Naive B cell (primary cell): Measurements from ENCODE around the gene IGF2R. TPM values are rescaled to one million over a fixed set of nuclear protein-coding genes. Genes with fewer than 3 reads are reported as not detected.

Experiments
- ATAC-seq, 2 donors: fragments of 150-1000 bp; cut with Tn5 transposase; 2 replicates each; pipeline ENCODE4 v1.10.0; 2021; ENCODE audit warnings: low read depth in 2 of 2, mild to moderate bottlenecking in 2 of 2, moderate library complexity in 2 of 2
- DNase-seq: peaks from one replicate; pipeline ENCODE4 v3.0.0; 2022
- H3K27ac Mint-ChIP-seq, 6 donors: one replicate each; pipeline ENCODE4 v1.8.0; 2020 to 2022; ENCODE audit warnings: mild to moderate bottlenecking in 6 of 6, mixed read lengths in 6 of 6, moderate library complexity in 5 of 6, inconsistent platforms in 2 of 6
- H3K27me3 Mint-ChIP-seq, 3 donors: one replicate each; pipeline ENCODE4 v1.8.0; 2021 to 2022; ENCODE audit warnings: mixed read lengths in 3 of 3, mild to moderate bottlenecking in 1 of 3
- H3K36me3 Mint-ChIP-seq, 2 donors: one replicate each; pipeline ENCODE4 v1.8.0; 2020 to 2022; ENCODE audit warnings: mixed read lengths in 2 of 2, inconsistent platforms in 1 of 2, mild to moderate bottlenecking in 1 of 2
- H3K4me1 Mint-ChIP-seq, 3 donors: one replicate each; pipeline ENCODE4 v1.8.0; 2020 to 2022; ENCODE audit warnings: mixed read lengths in 3 of 3, inconsistent platforms in 1 of 3, mild to moderate bottlenecking in 1 of 3, moderate library complexity in 1 of 3
- H3K4me3 Mint-ChIP-seq, 8 donors: one replicate each; pipeline ENCODE4 v1.8.0; 2020 to 2022; ENCODE audit warnings: mild to moderate bottlenecking in 8 of 8, mixed read lengths in 8 of 8, moderate library complexity in 8 of 8, inconsistent platforms in 2 of 8
- H3K9me3 Mint-ChIP-seq, 7 donors: one replicate each; pipeline ENCODE4 v1.8.0; 2020 to 2022; ENCODE audit warnings: mixed read lengths in 7 of 7, mild to moderate bottlenecking in 5 of 7, inconsistent platforms in 2 of 7, moderate library complexity in 1 of 7
- polyA plus RNA-seq, 6 donors: library from polyadenylated mRNA; unstranded; fragments of 300-500 nt; fragmentation: Illumina TruSeq; gene quantifications; one replicate each; pipeline ENCODE4 v1.2.3, GENCODE V29; 2021; ENCODE audit warnings: low read depth in 6 of 6

The IGF2R gene
- polyA plus RNA-seq, 6 donors from 2014 or later, result 2.3 to 12.1 (median 7.0) TPM

GRCh38 chr6:159971341-159972178, 2.7 kb downstream of the IGF2R start:
- peak overlapping the region in 2 of 6 donors; percentile 27 to 37 for H3K27ac Mint-ChIP-seq
- DNase-seq (no peak), ATAC-seq (no peak)
- no peaks in the 10 kb centered on the region for H3K27me3 Mint-ChIP-seq
- H3K4me3 Mint-ChIP-seq, result peak overlapping the region in 6 of 8 donors; percentile 10 to 96 (median 64)
- H3K36me3 Mint-ChIP-seq, result no peaks in the 10 kb centered on the region
- no peaks in the 10 kb centered on the region for H3K9me3 Mint-ChIP-seq
- peaks cover 35 to 48% (median 47%) of the 10 kb centered on the region in 3 donors for H3K4me1 Mint-ChIP-seq

- ATAC-seq, result no peak
- Mint-ChIP-seq H3K36me3 (no peaks in the 10 kb centered on the region), H3K27me3 (no peaks in the 10 kb centered on the region), H3K9me3 (no peaks in the 10 kb centered on the region), H3K4me3 (peak overlapping the region in 3 of 8 donors; percentile 12 to 45 (median 13)), H3K4me1 (peaks cover 45 to 59% (median 58%) of the 10 kb centered on the region in 3 donors), H3K27ac (peak overlapping the region in 1 of 6 donors; percentile 77)
- no peak for DNase-seq
These were observed 3.8 kb downstream of the IGF2R start for GRCh38 chr6:159972506-159973268.

GRCh38 chr6:159973406-159973805, 4.5 kb downstream of the IGF2R start:
- H3K27me3 Mint-ChIP-seq, result no peaks in the 10 kb centered on the region
- no peak overlapping the region for H3K27ac Mint-ChIP-seq
- H3K4me3 Mint-ChIP-seq, result no peak overlapping the region
- no peaks in the 10 kb centered on the region for H3K9me3 Mint-ChIP-seq
- no peak for DNase-seq
- peaks cover 52 to 65% (median 63%) of the 10 kb centered on the region in 3 donors for H3K4me1 Mint-ChIP-seq
- ATAC-seq, result no peak
- H3K36me3 Mint-ChIP-seq, result no peaks in the 10 kb centered on the region

GRCh38 chr6:159973951-159974350, 5.1 kb downstream of the IGF2R start:
- peak overlapping the region in 1 of 8 donors; percentile 7 for H3K4me3 Mint-ChIP-seq
- H3K9me3 Mint-ChIP-seq, result no peaks in the 10 kb centered on the region
- no peak for DNase-seq
- peak overlapping the region in 2 of 6 donors; percentile 13 to 44 for H3K27ac Mint-ChIP-seq
- no peaks in the 10 kb centered on the region for H3K27me3 Mint-ChIP-seq
- H3K4me1 Mint-ChIP-seq, result peaks cover 58 to 71% (median 67%) of the 10 kb centered on the region in 3 donors
- no peaks in the 10 kb centered on the region for H3K36me3 Mint-ChIP-seq
- ATAC-seq, result no peak

GRCh38 chr6:159974932-159975331, 6.0 kb downstream of the IGF2R start:
- H3K27ac Mint-ChIP-seq, result no peak overlapping the region
- peaks cover 5 to 9% (median 7%) of the 10 kb centered on the region in 3 donors for H3K27me3 Mint-ChIP-seq
- ATAC-seq, result no peak
- H3K9me3 Mint-ChIP-seq, result no peaks in the 10 kb centered on the region
- no peak for DNase-seq
- peaks cover 64 to 79% (median 75%) of the 10 kb centered on the region in 3 donors for H3K4me1 Mint-ChIP-seq
- no peaks in the 10 kb centered on the region for H3K36me3 Mint-ChIP-seq
- no peak overlapping the region for H3K4me3 Mint-ChIP-seq

GRCh38 chr6:159976686-159977254, 7.9 kb downstream of the IGF2R start:
- DNase-seq, result no peak
- peak overlapping the region in 1 of 8 donors; percentile 18 for H3K4me3 Mint-ChIP-seq
- no peaks in the 10 kb centered on the region for H3K36me3 Mint-ChIP-seq
- H3K9me3 Mint-ChIP-seq, result no peaks in the 10 kb centered on the region
- ATAC-seq, result no peak
- peak overlapping the region in 1 of 6 donors; percentile 47 for H3K27ac Mint-ChIP-seq
- H3K4me1 Mint-ChIP-seq, result peaks cover 64 to 83% (median 77%) of the 10 kb centered on the region in 3 donors
- H3K27me3 Mint-ChIP-seq, result peaks cover 7 to 10% (median 7%) of the 10 kb centered on the region in 3 donors

GRCh38 chr6:159977255-159977903, 8.5 kb downstream of the IGF2R start:
- Mint-ChIP-seq H3K36me3 (no peaks in the 10 kb centered on the region), H3K4me1 (peaks cover 69 to 84% (median 83%) of the 10 kb centered on the region in 3 donors), H3K9me3 (no peaks in the 10 kb centered on the region), H3K4me3 (peak overlapping the region in 1 of 8 donors; percentile 18), H3K27ac (peak overlapping the region in 1 of 6 donors; percentile 47), H3K27me3 (peaks cover 7 to 10% (median 10%) of the 10 kb centered on the region in 3 donors)
- ATAC-seq (no peak), DNase-seq (no peak)

- no peaks in the 10 kb centered on the region for H3K36me3 Mint-ChIP-seq
- H3K27me3 Mint-ChIP-seq, result peaks cover 7 to 10% (median 10%) of the 10 kb centered on the region in 3 donors
- no peak overlapping the region for H3K27ac Mint-ChIP-seq
- no peak for ATAC-seq
- peak overlapping the region in 5 of 8 donors; percentile 21 to 79 (median 37) for H3K4me3 Mint-ChIP-seq
- no peak for DNase-seq
- H3K9me3 Mint-ChIP-seq, result no peaks in the 10 kb centered on the region
- peaks cover 63 to 85% (median 84%) of the 10 kb centered on the region in 3 donors for H3K4me1 Mint-ChIP-seq
These were observed 9.0 kb downstream of the IGF2R start for GRCh38 chr6:159977904-159978268.

- Mint-ChIP-seq H3K36me3 (no peaks in the 10 kb centered on the region), H3K27me3 (peaks cover 7 to 10% (median 10%) of the 10 kb centered on the region in 3 donors), H3K27ac (peak overlapping the region in 4 of 6 donors; percentile 26 to 84 (median 59)), H3K9me3 (no peaks in the 10 kb centered on the region), H3K4me3 (peak overlapping the region in 7 of 8 donors; percentile 21 to 79 (median 44)), H3K4me1 (peaks cover 61 to 88% (median 86%) of the 10 kb centered on the region in 3 donors)
- DNase-seq, result no peak
- peak; percentile 31 to 38 for ATAC-seq
These were observed 9.6 kb downstream of the IGF2R start for GRCh38 chr6:159978291-159979135.

- DNase-seq, result peak; percentile 47
- Mint-ChIP-seq H3K4me1 (peaks cover 61 to 87% (median 84%) of the 10 kb centered on the region in 3 donors), H3K27ac (peak overlapping the region in 3 of 6 donors; percentile 16 to 73 (median 26)), H3K4me3 (peak overlapping the region in 6 of 8 donors; percentile 15 to 57 (median 24)), H3K27me3 (peaks cover 7 to 10% (median 10%) of the 10 kb centered on the region in 3 donors), H3K36me3 (no peaks in the 10 kb centered on the region), H3K9me3 (no peaks in the 10 kb centered on the region)
- ATAC-seq, result peak; percentile 54 to 59
These were observed 10.4 kb downstream of the IGF2R start for GRCh38 chr6:159979136-159979874.

GRCh38 chr6:159980474-159980873, 11.6 kb downstream of the IGF2R start:
- Mint-ChIP-seq H3K36me3 (no peaks in the 10 kb centered on the region), H3K9me3 (no peaks in the 10 kb centered on the region), H3K4me1 (peaks cover 56 to 81% (median 77%) of the 10 kb centered on the region in 3 donors), H3K27me3 (peaks cover 7 to 10% (median 10%) of the 10 kb centered on the region in 3 donors), H3K27ac (peak overlapping the region in 1 of 6 donors; percentile 57), H3K4me3 (peak overlapping the region in 5 of 8 donors; percentile 49 to 92 (median 80))
- DNase-seq, result no peak
- ATAC-seq, result no peak
